ENCODE measurements around the gene ZER1. TPM values are rescaled to one million over a fixed set of nuclear protein-coding genes. Genes with fewer than 3 reads are reported as not detected.

ZER1 gene
- polyA plus RNA-seq, 3 donors, result 16.1 to 25.6 (median 18.0) TPM

DNA sequence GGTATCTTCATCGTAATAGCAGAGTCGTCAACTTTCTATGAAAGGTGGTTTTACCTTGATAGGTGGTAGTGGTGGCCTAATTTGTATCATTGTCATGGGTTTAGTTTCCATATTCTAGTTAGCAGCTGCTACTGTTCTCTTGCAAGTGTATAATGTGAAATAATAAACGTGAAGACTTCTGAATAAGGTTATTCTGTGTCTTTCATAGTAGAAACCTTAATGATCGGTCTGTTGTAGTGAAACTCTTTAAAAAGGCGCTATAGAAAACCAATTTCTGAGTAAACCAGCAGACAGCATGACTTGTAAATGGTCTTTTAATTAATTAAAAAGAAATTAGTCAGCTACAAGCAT lies 81.1 kb downstream of the ZER1 start:
- DNase-seq, result no peak
- H3K9me3 ChIP-seq (replicated peaks in 1 of 2; ENCODE audit: control insufficient read depth in 1 of 2, insufficient read depth in 1 of 2, low read length in 2 of 2), result peaks cover 0 to 3% of the 10 kb centered on the region in 2 donors
- H3K27me3 Mint-ChIP-seq (ENCODE audit: low read depth in 3 of 3), result peaks cover 0 to 2% (median 0%) of the 10 kb centered on the region in 3 donors
- no peaks in the 10 kb centered on the region for H3K27me3 ChIP-seq (ENCODE audit: control insufficient read depth in 2 of 2, insufficient read depth in 2 of 2, low read length in 2 of 2)
- peak overlapping the region; percentile 88 to 98 for H3K4me3 Mint-ChIP-seq
- WGBS (ENCODE audit: insufficient coverage), result 20% methylated on average over 4 of the region's 5 CpGs
- peak overlapping the region; percentile 96 for H3K4me2 ChIP-seq (replicated peaks; ENCODE audit: extremely low read depth, low read length, poor library complexity, severe bottlenecking)
- peaks cover 0 to 5% (median 4%) of the 10 kb centered on the region in 7 donors for H3K9me3 Mint-ChIP-seq
- peak overlapping the region; percentile 69 for H3K9ac ChIP-seq (ENCODE audit: insufficient read depth, low read length, poor library complexity, severe bottlenecking)
- peaks cover 40 to 42% of the 10 kb centered on the region in 2 donors for H3K36me3 Mint-ChIP-seq
- peaks cover 36 to 40% of the 10 kb centered on the region in 2 donors for H3K36me3 ChIP-seq (replicated peaks in 1 of 2; ENCODE audit: control insufficient read depth in 1 of 2, insufficient read depth in 2 of 2, low read length in 2 of 2)
- H3K79me2 ChIP-seq (ENCODE audit: insufficient read depth, low read length), result peaks cover 64% of the 10 kb centered on the region
- H3K27ac Mint-ChIP-seq, result peak overlapping the region in 5 of 7 donors; percentile 28 to 95 (median 75)
- peak overlapping the region in 1 of 2 donors; percentile 76 for H3K27ac ChIP-seq (ENCODE audit: low read depth in 1 of 2, low read length in 2 of 2)
- no peak overlapping the region for H2AFZ ChIP-seq (ENCODE audit: insufficient read depth, low read depth, low read length, poor library complexity, severe bottlenecking)
- peak overlapping the region; percentile 40 to 90 (median 90) for H3K4me3 ChIP-seq (replicated peaks in 1 of 3; ENCODE audit: low read depth in 2 of 3, low read length in 3 of 3)
- peaks cover 43% of the 10 kb centered on the region for H3K4me1 Mint-ChIP-seq
- peaks cover 39% of the 10 kb centered on the region for H4K20me1 ChIP-seq (ENCODE audit: insufficient read depth, low read length)
- TF ChIP-seq, protein P1, sequence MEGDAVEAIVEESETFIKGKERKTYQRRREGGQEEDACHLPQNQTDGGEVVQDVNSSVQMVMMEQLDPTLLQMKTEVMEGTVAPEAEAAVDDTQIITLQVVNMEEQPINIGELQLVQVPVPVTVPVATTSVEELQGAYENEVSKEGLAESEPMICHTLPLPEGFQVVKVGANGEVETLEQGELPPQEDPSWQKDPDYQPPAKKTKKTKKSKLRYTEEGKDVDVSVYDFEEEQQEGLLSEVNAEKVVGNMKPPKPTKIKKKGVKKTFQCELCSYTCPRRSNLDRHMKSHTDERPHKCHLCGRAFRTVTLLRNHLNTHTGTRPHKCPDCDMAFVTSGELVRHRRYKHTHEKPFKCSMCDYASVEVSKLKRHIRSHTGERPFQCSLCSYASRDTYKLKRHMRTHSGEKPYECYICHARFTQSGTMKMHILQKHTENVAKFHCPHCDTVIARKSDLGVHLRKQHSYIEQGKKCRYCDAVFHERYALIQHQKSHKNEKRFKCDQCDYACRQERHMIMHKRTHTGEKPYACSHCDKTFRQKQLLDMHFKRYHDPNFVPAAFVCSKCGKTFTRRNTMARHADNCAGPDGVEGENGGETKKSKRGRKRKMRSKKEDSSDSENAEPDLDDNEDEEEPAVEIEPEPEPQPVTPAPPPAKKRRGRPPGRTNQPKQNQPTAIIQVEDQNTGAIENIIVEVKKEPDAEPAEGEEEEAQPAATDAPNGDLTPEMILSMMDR (IDR thresholded peaks at IDR 0.05), result no peak
- intact Hi-C loops (cut with micrococcal nuclease), result no loop called here
- H3K4me1 ChIP-seq (ENCODE audit: control insufficient read depth in 1 of 2, insufficient read depth in 2 of 2, low read length in 2 of 2), result peaks cover 42 to 47% of the 10 kb centered on the region in 2 donors

DNA sequence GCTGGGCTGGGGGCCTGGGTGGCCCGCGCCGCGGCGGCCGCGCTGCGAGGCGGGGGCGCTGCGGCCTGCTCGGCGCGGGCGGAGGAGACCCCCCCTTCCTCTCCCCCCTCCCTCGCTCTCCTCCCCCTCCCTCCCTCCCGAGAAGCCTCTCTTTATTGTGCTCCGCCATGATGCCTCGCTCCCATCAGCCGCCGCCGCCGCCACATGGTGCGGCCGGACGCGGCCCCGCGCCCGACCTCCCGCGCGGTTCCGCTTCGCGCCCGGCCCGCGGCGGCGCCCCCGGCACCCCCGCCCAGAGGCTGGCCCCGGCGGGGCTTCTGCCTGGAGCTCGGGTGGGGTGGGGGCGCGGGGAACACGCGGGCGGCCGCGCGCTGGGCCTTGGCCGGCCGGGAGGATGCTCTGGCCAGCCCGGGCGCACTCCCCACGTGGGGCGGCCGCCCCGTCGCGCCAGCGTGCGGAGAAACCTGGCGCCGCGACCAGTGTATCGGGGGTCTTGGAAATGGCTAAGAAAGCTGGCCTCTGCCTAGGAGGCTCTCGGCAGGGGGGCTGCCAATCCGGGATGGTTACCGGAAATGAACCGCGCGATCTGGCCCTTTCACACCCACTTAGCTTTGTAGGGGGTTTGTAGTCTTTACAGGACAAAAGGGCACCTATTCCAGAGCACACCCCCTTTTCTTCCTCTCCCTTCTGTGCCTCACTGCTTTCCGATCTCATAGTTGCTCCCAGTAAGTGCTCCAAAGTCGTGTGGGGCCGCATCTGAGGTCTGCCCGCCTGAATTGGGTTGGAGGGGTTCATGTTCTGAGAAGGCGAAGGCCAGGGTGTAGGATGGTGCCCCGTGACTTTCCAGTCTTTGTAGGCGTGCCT lies 81.7 kb downstream of the ZER1 start:
- Histone ChIP-seq H3K27me3 (ENCODE audit: control insufficient read depth in 2 of 2, insufficient read depth in 2 of 2, low read length in 2 of 2) (no peaks in the 10 kb centered on the region), H3K4me2 (replicated peaks; ENCODE audit: extremely low read depth, low read length, poor library complexity, severe bottlenecking) (peak overlapping the region; percentile 96), H4K20me1 (ENCODE audit: insufficient read depth, low read length) (peaks cover 39% of the 10 kb centered on the region), H3K9ac (ENCODE audit: insufficient read depth, low read length, poor library complexity, severe bottlenecking) (peak overlapping the region; percentile 69), H2AFZ (ENCODE audit: insufficient read depth, low read depth, low read length, poor library complexity, severe bottlenecking) (no peak overlapping the region), H3K4me3 (replicated peaks in 1 of 3; ENCODE audit: low read depth in 2 of 3, low read length in 3 of 3) (peak overlapping the region; percentile 40 to 90 (median 90)), H3K4me1 (ENCODE audit: control insufficient read depth in 1 of 2, insufficient read depth in 2 of 2, low read length in 2 of 2) (peaks cover 48 to 53% of the 10 kb centered on the region in 2 donors), H3K9me3 (replicated peaks in 1 of 2; ENCODE audit: control insufficient read depth in 1 of 2, insufficient read depth in 1 of 2, low read length in 2 of 2) (peaks cover 0 to 3% of the 10 kb centered on the region in 2 donors), H3K36me3 (replicated peaks in 1 of 2; ENCODE audit: control insufficient read depth in 1 of 2, insufficient read depth in 2 of 2, low read length in 2 of 2) (peaks cover 34 to 36% of the 10 kb centered on the region in 2 donors), H3K27ac (ENCODE audit: low read depth in 1 of 2, low read length in 2 of 2) (peak overlapping the region in 1 of 2 donors; percentile 76), H3K79me2 (ENCODE audit: insufficient read depth, low read length) (peaks cover 70% of the 10 kb centered on the region)
- peaks cover 49% of the 10 kb centered on the region for H3K4me1 Mint-ChIP-seq
- peak overlapping the region; percentile 88 to 98 for H3K4me3 Mint-ChIP-seq
- H3K36me3 Mint-ChIP-seq, result peaks cover 38 to 40% of the 10 kb centered on the region in 2 donors
- intact Hi-C loops (cut with micrococcal nuclease), result loop anchor here in 1 of 2 donors (2.0 kb wide), 1 partner anchor 35 kb away; no protein-coding TSS in a partner anchor
- under 1% methylated on average over 73 of the region's 83 CpGs for WGBS (ENCODE audit: insufficient coverage)
- TF ChIP-seq, protein P1 (IDR thresholded peaks at IDR 0.05), result no peak
- H3K9me3 Mint-ChIP-seq, result peaks cover 0 to 6% (median 4%) of the 10 kb centered on the region in 7 donors
- peaks cover 0 to 2% (median 0%) of the 10 kb centered on the region in 3 donors for H3K27me3 Mint-ChIP-seq (ENCODE audit: low read depth in 3 of 3)
- H3K27ac Mint-ChIP-seq, result peak overlapping the region in 6 of 7 donors; percentile 28 to 95 (median 64)
- DNase-seq, result peak in 2 of 3 donors; percentile 16 to 51

All from CD14-positive monocyte (primary cell).